Mesendoderm (in vitro differentiated cells): ENCODE data around the gene SLC16A3.

Experiments
- DNase-seq: peaks from one replicate; pipeline ENCODE4 v3.0.0; 2013
- H2AK5ac ChIP-seq: 2 replicates; pipeline ENCODE4 v1.6.1; 2013; ENCODE audit warnings: low read length, inconsistent platforms
- H2BK120ac ChIP-seq: 2 replicates; pipeline ENCODE4 v1.6.1; 2013; ENCODE audit warnings: low read depth, mild to moderate bottlenecking, low read length, moderate library complexity, mixed read lengths
- H2BK15ac ChIP-seq: replicated peaks from 2 replicates; pipeline ENCODE4 v1.6.1; 2013; ENCODE audit warnings: low read depth, mild to moderate bottlenecking, moderate library complexity
- H2BK5ac ChIP-seq: 2 replicates; pipeline ENCODE4 v1.6.1; 2013; ENCODE audit warnings: low read length, inconsistent platforms
- H3K18ac ChIP-seq: 2 replicates; pipeline ENCODE4 v1.6.1; 2013; ENCODE audit warnings: mild to moderate bottlenecking, low read length, mixed read lengths
- H3K23ac ChIP-seq: one replicate; pipeline ENCODE4 v1.6.1; 2013; ENCODE audit warnings: low read length
- H3K27ac ChIP-seq: 2 replicates; pipeline ENCODE4 v1.5.1; 2013; ENCODE audit warnings: low read depth, mild to moderate bottlenecking, inconsistent platforms, low read length, moderate library complexity
- H3K27me3 ChIP-seq: 2 replicates; pipeline ENCODE4 v1.6.1; 2013; ENCODE audit warnings: low read length, control low read depth, mild to moderate bottlenecking, inconsistent platforms; ENCODE audit not compliant: insufficient read depth, poor library complexity
- H3K36me3 ChIP-seq: 2 replicates; pipeline ENCODE4 v1.6.1; 2013; ENCODE audit warnings: low read length, inconsistent platforms; ENCODE audit not compliant: control insufficient read depth, insufficient read depth
- H3K4ac ChIP-seq: one replicate; pipeline ENCODE4 v1.6.1; 2013; ENCODE audit warnings: low read depth, mild to moderate bottlenecking, low read length, moderate library complexity
- H3K4me1 ChIP-seq: 2 replicates; pipeline ENCODE4 v1.6.1; 2013; ENCODE audit warnings: low read depth, low read length, inconsistent platforms; ENCODE audit not compliant: control insufficient read depth
- H3K4me2 ChIP-seq: 2 replicates; pipeline ENCODE4 v1.6.1; 2013; ENCODE audit warnings: low read length
- H3K4me3 ChIP-seq: 2 replicates; pipeline ENCODE4 v1.5.1; 2013; ENCODE audit warnings: mild to moderate bottlenecking, low read length
- H3K56ac ChIP-seq: one replicate; pipeline ENCODE4 v1.6.1; 2013; ENCODE audit warnings: low read length
- H3K79me1 ChIP-seq: 2 replicates; pipeline ENCODE4 v1.6.1; 2013; ENCODE audit warnings: low read length, inconsistent platforms
- H3K79me2 ChIP-seq: 2 replicates; pipeline ENCODE4 v1.6.1; 2013; ENCODE audit warnings: mild to moderate bottlenecking, low read length; ENCODE audit not compliant: control insufficient read depth, insufficient read depth
- H3K9ac ChIP-seq: 2 replicates; pipeline ENCODE4 v1.6.1; 2013; ENCODE audit warnings: low read length, inconsistent platforms
- H4K5ac ChIP-seq: one replicate; pipeline ENCODE4 v1.6.1; 2013; ENCODE audit warnings: low read length
- H4K8ac ChIP-seq: one replicate; pipeline ENCODE4 v1.6.1; 2013; ENCODE audit warnings: low read depth, mild to moderate bottlenecking, control low read depth, low read length, moderate library complexity
- WGBS: extraction: QIAGEN DNeasy Blood & Tissue Kit; methylation state at CpG from one replicate; pipeline ENCODE4 v1.1.7; 2013; ENCODE audit warnings: low lambda C conversion rate, missing lambda C conversion rate; ENCODE audit not compliant: insufficient coverage; ENCODE audit errors: extremely low coverage; 5-methylcytosine and 5-hydroxymethylcytosine counted together

Gene SLC16A3

GRCh38 chr17:82273327-82274133 is 44.7 kb downstream of the SLC16A3 start, which contains the start of gene CSNK1D:
Gene CSNK1D, minus strand, starts transcription at chr17:82273700. Its CDS starts 319 bp downstream, at chr17:82273381.
- H3K27ac ChIP-seq, result peak within 1 kb of the TSS; percentile 88
- no peak within 1 kb of the TSS for H2BK15ac ChIP-seq
- H2BK5ac ChIP-seq, result no peak within 1 kb of the TSS
- peak within 1 kb of the TSS; percentile 99 for H3K18ac ChIP-seq
- H3K27me3 ChIP-seq, result no peaks in the 10 kb centered on the region
- peak within 1 kb of the TSS; percentile 99 for H3K4ac ChIP-seq
- H2BK120ac ChIP-seq, result peak within 1 kb of the TSS; percentile 96
- H3K23ac ChIP-seq, result peak within 1 kb of the TSS; percentile 24
- H3K56ac ChIP-seq, result peak within 1 kb of the TSS; percentile 97
- H3K79me1 ChIP-seq, result peaks cover 9% of the 10 kb centered on the region
- peak within 1 kb of the TSS; percentile 94 for H3K9ac ChIP-seq
- H3K79me2 ChIP-seq, result peaks cover 41% of the 10 kb centered on the region
- no peak within 1 kb of the TSS for H4K5ac ChIP-seq
- peaks cover 12% of the 10 kb centered on the region for H3K36me3 ChIP-seq
- peak; percentile 92 for DNase-seq
- H3K4me1 ChIP-seq, result peaks cover 8% of the 10 kb centered on the region
- H3K4me2 ChIP-seq, result peak within 1 kb of the TSS; percentile 91
- H4K8ac ChIP-seq, result peak within 1 kb of the TSS; percentile 77
- peak within 1 kb of the TSS; percentile 95 for H3K4me3 ChIP-seq
- peak within 1 kb of the TSS; percentile 78 for H2AK5ac ChIP-seq
- no CpG with 5 or more reads among the region's 80 CpGs for WGBS

DNA sequence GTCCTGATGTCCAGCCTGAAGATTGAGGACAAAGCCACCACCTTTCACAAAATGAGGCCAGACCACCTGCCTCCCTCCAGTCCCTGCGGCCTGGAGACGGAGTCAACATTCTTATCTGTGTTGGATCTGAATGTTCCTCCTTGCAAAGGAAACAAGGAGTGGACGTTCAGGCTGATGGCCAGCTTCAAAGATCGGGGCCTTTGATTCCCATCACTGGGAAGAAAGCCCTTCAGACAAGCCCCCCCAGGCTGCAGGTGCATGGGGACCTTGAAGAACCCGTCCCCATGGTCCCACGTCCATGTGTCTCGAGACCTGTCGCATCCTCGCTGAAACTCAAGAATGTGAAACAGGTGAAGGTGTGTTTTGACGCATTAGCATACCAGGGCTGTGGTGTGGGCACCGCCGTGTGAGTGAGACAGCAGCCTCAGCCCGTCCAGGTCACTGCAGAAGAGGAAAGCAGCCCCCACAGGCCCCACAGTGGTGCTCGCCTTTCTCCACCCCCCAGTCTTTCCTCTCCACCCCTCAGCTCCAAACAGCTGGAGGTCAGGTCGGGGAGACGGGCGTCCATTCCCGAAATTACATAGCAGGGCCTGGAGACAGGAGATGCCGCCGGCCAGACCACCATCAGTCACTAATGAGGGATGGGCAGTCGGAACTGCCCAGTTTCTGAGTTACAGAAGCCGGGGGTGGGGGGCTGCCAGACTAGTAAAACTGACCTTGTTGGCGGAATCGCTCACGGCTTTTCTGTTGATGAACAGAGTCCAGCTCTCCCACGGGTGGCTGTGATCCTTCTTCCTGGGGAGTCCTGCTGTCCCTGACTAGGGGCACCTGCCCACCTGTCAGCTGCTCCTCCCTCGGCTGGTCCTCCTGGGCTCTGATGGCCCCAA is 45.5 kb downstream of the SLC16A3 start:
- H4K8ac ChIP-seq, result no peak overlapping the region
- H3K79me1 ChIP-seq, result peaks cover 6% of the 10 kb centered on the region
- H3K18ac ChIP-seq, result no peak overlapping the region
- no peaks in the 10 kb centered on the region for H3K27me3 ChIP-seq
- no peak overlapping the region for H3K27ac ChIP-seq
- peaks cover 33% of the 10 kb centered on the region for H3K79me2 ChIP-seq
- peak overlapping the region; percentile 93 for H3K56ac ChIP-seq
- H3K36me3 ChIP-seq, result peaks cover 10% of the 10 kb centered on the region
- no peak overlapping the region for H3K4me2 ChIP-seq
- peak overlapping the region; percentile 80 for H3K9ac ChIP-seq
- H2BK5ac ChIP-seq, result no peak overlapping the region
- no peak overlapping the region for H3K4me3 ChIP-seq
- H2BK120ac ChIP-seq, result no peak overlapping the region
- no peak overlapping the region for H3K23ac ChIP-seq
- no peak overlapping the region for H3K4ac ChIP-seq
- H2AK5ac ChIP-seq, result no peak overlapping the region
- no peak for DNase-seq
- H2BK15ac ChIP-seq, result no peak overlapping the region
- no CpG with 5 or more reads among the region's 27 CpGs for WGBS
- H4K5ac ChIP-seq, result no peak overlapping the region
- peaks cover 8% of the 10 kb centered on the region for H3K4me1 ChIP-seq

- no peak overlapping the region for H3K27ac ChIP-seq
- no peak overlapping the region for H2BK120ac ChIP-seq
- no peak overlapping the region for H4K8ac ChIP-seq
- no peak overlapping the region for H3K9ac ChIP-seq
- peaks cover 10% of the 10 kb centered on the region for H3K36me3 ChIP-seq
- H3K56ac ChIP-seq, result no peak overlapping the region
- peaks cover 6% of the 10 kb centered on the region for H3K79me1 ChIP-seq
- no peak overlapping the region for H2BK5ac ChIP-seq
- H3K4ac ChIP-seq, result no peak overlapping the region
- peaks cover 8% of the 10 kb centered on the region for H3K4me1 ChIP-seq
- H3K27me3 ChIP-seq, result no peaks in the 10 kb centered on the region
- WGBS, result no CpG with 5 or more reads among the region's 14 CpGs
- no peak overlapping the region for H4K5ac ChIP-seq
- no peak for DNase-seq
- H2BK15ac ChIP-seq, result no peak overlapping the region
- H3K79me2 ChIP-seq, result peaks cover 23% of the 10 kb centered on the region
- no peak overlapping the region for H3K23ac ChIP-seq
- H3K4me2 ChIP-seq, result no peak overlapping the region
- no peak overlapping the region for H2AK5ac ChIP-seq
- H3K4me3 ChIP-seq, result no peak overlapping the region
- H3K18ac ChIP-seq, result no peak overlapping the region
These were observed 46.5 kb downstream of the SLC16A3 start for GRCh38 chr17:82275326-82275725.

DNA sequence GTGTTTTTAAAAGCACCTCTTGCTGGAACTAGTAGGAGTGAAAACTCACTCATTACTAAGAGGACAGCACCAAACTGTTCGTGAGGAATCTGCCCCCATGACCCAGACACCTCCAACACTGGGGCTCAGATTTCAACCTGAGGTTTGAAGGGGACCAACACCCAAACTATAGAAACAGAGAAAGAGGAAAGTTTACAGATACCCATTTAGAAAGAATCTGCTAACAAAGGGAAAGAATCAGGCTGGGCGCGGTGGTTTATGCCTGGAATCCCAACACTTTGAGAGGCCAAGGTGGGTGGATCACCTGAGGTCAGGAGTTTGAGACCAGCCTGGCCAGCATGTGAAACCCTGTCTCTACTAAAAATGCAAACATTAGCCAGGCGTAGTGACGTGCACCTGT is 48.1 kb downstream of the SLC16A3 start:
- Histone ChIP-seq H2AK5ac (no peak overlapping the region), H2BK5ac (no peak overlapping the region), H3K36me3 (no peaks in the 10 kb centered on the region), H3K56ac (no peak overlapping the region), H4K5ac (no peak overlapping the region), H2BK120ac (no peak overlapping the region), H4K8ac (no peak overlapping the region), H3K4ac (no peak overlapping the region), H2BK15ac (no peak overlapping the region), H3K79me2 (peaks cover 7% of the 10 kb centered on the region), H3K79me1 (peaks cover 2% of the 10 kb centered on the region), H3K23ac (no peak overlapping the region), H3K18ac (no peak overlapping the region), H3K4me3 (no peak overlapping the region), H3K4me1 (peaks cover 3% of the 10 kb centered on the region), H3K9ac (no peak overlapping the region), H3K27me3 (no peaks in the 10 kb centered on the region), H3K4me2 (no peak overlapping the region), H3K27ac (no peak overlapping the region)
- no CpG with 5 or more reads among the region's 5 CpGs for WGBS
- no peak for DNase-seq

DNA sequence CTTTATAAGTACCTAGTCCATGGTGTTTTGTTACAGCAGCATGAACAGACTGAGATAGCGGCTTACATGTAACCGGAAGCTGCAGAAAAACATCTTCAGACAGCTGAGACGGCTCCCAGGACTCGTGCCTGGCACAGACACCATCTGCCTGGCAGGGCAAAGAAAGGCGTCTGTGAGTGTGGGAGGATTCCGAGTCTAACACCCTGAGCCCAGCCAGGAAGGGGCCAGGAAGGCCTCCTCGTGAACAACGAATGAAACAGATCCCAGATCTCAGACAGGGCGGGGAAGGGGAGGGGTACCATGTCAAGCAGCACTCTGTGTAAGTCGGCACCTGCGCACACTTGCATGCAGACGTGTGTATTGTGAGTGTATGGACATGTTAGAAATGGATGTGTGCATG is 49.0 kb downstream of the SLC16A3 start:
- DNase-seq, result no peak
- no CpG with 5 or more reads among the region's 12 CpGs for WGBS

More for the DNA sequence above, 49.0 kb downstream of the SLC16A3 start:
- H3K56ac ChIP-seq, result no peak overlapping the region
- no peak overlapping the region for H3K23ac ChIP-seq
- H3K36me3 ChIP-seq, result no peaks in the 10 kb centered on the region
- H2AK5ac ChIP-seq, result no peak overlapping the region
- no peak overlapping the region for H4K8ac ChIP-seq
- no peak overlapping the region for H3K4ac ChIP-seq
- H2BK15ac ChIP-seq, result no peak overlapping the region
- no peak overlapping the region for H3K27ac ChIP-seq
- no peak overlapping the region for H3K4me2 ChIP-seq
- H3K79me2 ChIP-seq, result no peaks in the 10 kb centered on the region
- no peak overlapping the region for H2BK120ac ChIP-seq
- H3K9ac ChIP-seq, result no peak overlapping the region
- no peaks in the 10 kb centered on the region for H3K27me3 ChIP-seq
- H3K4me3 ChIP-seq, result no peak overlapping the region
- peaks cover 3% of the 10 kb centered on the region for H3K4me1 ChIP-seq
- no peaks in the 10 kb centered on the region for H3K79me1 ChIP-seq
- no peak overlapping the region for H3K18ac ChIP-seq
- no peak overlapping the region for H4K5ac ChIP-seq
- H2BK5ac ChIP-seq, result no peak overlapping the region
